Panc1 (cell line): ENCODE measurements around the gene CAPN10. TPM values are rescaled to one million over a fixed set of nuclear protein-coding genes. Genes with fewer than 3 reads are reported as not detected.

Experiments used
- ATAC-seq: fragments of 200-7000 bp; cut with Tn5 transposase; 2 replicates; pipeline ENCODE4 v1.9.1; 2020; ENCODE audit warnings: mild to moderate bottlenecking, moderate library complexity
- BruUV-seq: library from RNA; stranded (reverse); fragments of 400-500 nt; replicated peaks from 2 replicates; lab custom pipeline; 2021; lab: Mats Ljungman, UMichigan
- CTCF ChIA-PET: fragments of 300-600 bp; sonication (Branson Sonifier 250); formaldehyde crosslinking; loops from one replicate; lab custom pipeline; 2022; ENCODE audit warnings: antibody characterized with exemption; lab: Charles Lee
- POLR2A ChIA-PET: fragments of 300-600 bp; sonication (Branson Sonifier 250); formaldehyde crosslinking; loops from one replicate; lab custom pipeline; 2022; ENCODE audit warnings: antibody characterized with exemption; lab: Charles Lee
- DNase-seq: peaks from one replicate; pipeline ENCODE4 v3.0.0-alpha.2; 2010; ENCODE audit warnings: low read depth, low spot score
- H3K27ac ChIP-seq: 2 replicates; pipeline ENCODE4 v1.5.1; 2011; ENCODE audit warnings: mild to moderate bottlenecking, low read length, inconsistent platforms
- H3K27me3 ChIP-seq: fragments of 200-500 bp; sonication (Bioruptor generic); 2 replicates; pipeline ENCODE4 v1.6.0; 2014; ENCODE audit warnings: low read length, inconsistent platforms; ENCODE audit not compliant: control insufficient read depth, insufficient read depth
- H3K36me3 ChIP-seq: fragments of 200-500 bp; sonication (Bioruptor generic); 2 replicates; pipeline ENCODE4 v1.5.1; 2014; ENCODE audit warnings: inconsistent platforms, mild to moderate bottlenecking, low read length, moderate library complexity; ENCODE audit not compliant: control insufficient read depth, insufficient read depth
- H3K4me1 ChIP-seq: 2 replicates; pipeline ENCODE4 v1.5.1; 2011; ENCODE audit warnings: inconsistent platforms, mild to moderate bottlenecking, low read length, moderate library complexity; ENCODE audit not compliant: control insufficient read depth, insufficient read depth
- H3K4me3 ChIP-seq, 2 experiments: 2 replicates each; pipeline ENCODE4 v1.5.1; 2011 to 2012; ENCODE audit warnings: low read depth in 2 of 2, low read length in 2 of 2, mild to moderate bottlenecking in 2 of 2, inconsistent platforms in 1 of 2, moderate library complexity in 1 of 2
- H3K9me3 ChIP-seq: fragments of 200-500 bp; sonication (Bioruptor generic); 2 replicates; pipeline ENCODE4 v1.5.1; 2014; ENCODE audit warnings: low read depth, mild to moderate bottlenecking, inconsistent platforms, low read length, moderate library complexity; ENCODE audit not compliant: control insufficient read depth, insufficient read depth
- POLR2AphosphoS5 ChIP-seq: IDR thresholded peaks from 2 replicates; pipeline ENCODE4 v1.6.1; 2012; ENCODE audit warnings: mild to moderate bottlenecking, low read depth, low read length, moderate library complexity
- SIN3A ChIP-seq: IDR thresholded peaks from 2 replicates; pipeline ENCODE4 v1.6.1; 2012; ENCODE audit warnings: low read depth, mild to moderate bottlenecking, low read length, moderate library complexity, borderline replicate concordance; ENCODE audit not compliant: insufficient read depth
- TCF7L2 ChIP-seq: IDR thresholded peaks from 2 replicates; pipeline ENCODE4 v1.6.1; 2011; ENCODE audit warnings: mild to moderate bottlenecking, low read depth, low read length, inconsistent platforms
- in situ Hi-C: cut with HindIII; loops from 2 replicates; pipeline ENCODE4 v1.10.0; 2016; ENCODE audit warnings: low sequenced_read_pairs, low pct_unique_long_range_greater_than_20kb
- intact Hi-C: fragments of 100-400 bp; cut with micrococcal nuclease; formaldehyde crosslinking; loops from one replicate; pipeline ENCODE4 v1.10.0; 2022; ENCODE audit not compliant: unreplicated experiment
- total RNA-seq: library from RNA; stranded (reverse); gene quantifications from one replicate; pipeline ENCODE4 v1.2.1, GENCODE V29; 2021; ENCODE audit not compliant: unreplicated experiment
- TF ChIP-seq, protein P1 (sequence below), 2 experiments: IDR thresholded peaks; 2 replicates each; pipeline ENCODE4 v1.6.1; 2011 to 2012; ENCODE audit warnings: low read depth in 2 of 2, control low read depth in 1 of 2, low read length in 1 of 2, mild to moderate bottlenecking in 1 of 2, moderate library complexity in 1 of 2; ENCODE audit not compliant: insufficient read depth in 1 of 2
- TF ChIP-seq, protein P2 (sequence below): fragments of 450-650 bp; IDR thresholded peaks from 2 replicates; pipeline ENCODE4 v1.5.1; 2017; ENCODE audit warnings: mild to moderate bottlenecking

Gene CAPN10
- total RNA-seq, 1 experiment from 2014 or later: 38.6 TPM

DNA sequence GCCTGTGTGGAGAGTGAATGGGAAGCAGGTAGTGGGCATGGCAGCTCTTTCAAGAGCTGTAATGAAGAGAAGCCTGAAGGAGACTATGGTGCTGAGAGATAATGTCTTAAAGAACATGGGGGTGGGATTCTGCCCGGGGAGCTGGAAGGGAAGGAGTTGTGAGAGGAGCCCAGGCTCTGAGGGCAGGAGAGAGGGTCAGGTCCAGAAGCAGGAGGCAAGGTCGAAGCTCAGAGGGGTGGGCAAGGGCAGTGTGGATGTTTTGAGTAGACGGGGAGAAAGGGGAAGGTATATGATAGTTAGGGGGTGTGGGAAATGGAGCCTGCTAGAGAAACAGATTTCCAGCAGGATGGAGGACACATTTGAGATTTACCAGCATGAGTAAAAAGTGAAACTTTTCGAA, 2.1 kb downstream of the CAPN10 start:
- DNase-seq (no peak), ATAC-seq (no peak)
- TF ChIP-seq, protein P1, sequence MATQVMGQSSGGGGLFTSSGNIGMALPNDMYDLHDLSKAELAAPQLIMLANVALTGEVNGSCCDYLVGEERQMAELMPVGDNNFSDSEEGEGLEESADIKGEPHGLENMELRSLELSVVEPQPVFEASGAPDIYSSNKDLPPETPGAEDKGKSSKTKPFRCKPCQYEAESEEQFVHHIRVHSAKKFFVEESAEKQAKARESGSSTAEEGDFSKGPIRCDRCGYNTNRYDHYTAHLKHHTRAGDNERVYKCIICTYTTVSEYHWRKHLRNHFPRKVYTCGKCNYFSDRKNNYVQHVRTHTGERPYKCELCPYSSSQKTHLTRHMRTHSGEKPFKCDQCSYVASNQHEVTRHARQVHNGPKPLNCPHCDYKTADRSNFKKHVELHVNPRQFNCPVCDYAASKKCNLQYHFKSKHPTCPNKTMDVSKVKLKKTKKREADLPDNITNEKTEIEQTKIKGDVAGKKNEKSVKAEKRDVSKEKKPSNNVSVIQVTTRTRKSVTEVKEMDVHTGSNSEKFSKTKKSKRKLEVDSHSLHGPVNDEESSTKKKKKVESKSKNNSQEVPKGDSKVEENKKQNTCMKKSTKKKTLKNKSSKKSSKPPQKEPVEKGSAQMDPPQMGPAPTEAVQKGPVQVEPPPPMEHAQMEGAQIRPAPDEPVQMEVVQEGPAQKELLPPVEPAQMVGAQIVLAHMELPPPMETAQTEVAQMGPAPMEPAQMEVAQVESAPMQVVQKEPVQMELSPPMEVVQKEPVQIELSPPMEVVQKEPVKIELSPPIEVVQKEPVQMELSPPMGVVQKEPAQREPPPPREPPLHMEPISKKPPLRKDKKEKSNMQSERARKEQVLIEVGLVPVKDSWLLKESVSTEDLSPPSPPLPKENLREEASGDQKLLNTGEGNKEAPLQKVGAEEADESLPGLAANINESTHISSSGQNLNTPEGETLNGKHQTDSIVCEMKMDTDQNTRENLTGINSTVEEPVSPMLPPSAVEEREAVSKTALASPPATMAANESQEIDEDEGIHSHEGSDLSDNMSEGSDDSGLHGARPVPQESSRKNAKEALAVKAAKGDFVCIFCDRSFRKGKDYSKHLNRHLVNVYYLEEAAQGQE (IDR thresholded peaks at IDR 0.05; ENCODE audit: insufficient read depth in 1 of 2, low read depth in 2 of 2, low read length in 1 of 2): no peak
- TF ChIP-seq TCF7L2: no peak
- no peak for TF ChIP-seq POLR2AphosphoS5
- TF ChIP-seq SIN3A: no peak
- TF ChIP-seq, protein P2, sequence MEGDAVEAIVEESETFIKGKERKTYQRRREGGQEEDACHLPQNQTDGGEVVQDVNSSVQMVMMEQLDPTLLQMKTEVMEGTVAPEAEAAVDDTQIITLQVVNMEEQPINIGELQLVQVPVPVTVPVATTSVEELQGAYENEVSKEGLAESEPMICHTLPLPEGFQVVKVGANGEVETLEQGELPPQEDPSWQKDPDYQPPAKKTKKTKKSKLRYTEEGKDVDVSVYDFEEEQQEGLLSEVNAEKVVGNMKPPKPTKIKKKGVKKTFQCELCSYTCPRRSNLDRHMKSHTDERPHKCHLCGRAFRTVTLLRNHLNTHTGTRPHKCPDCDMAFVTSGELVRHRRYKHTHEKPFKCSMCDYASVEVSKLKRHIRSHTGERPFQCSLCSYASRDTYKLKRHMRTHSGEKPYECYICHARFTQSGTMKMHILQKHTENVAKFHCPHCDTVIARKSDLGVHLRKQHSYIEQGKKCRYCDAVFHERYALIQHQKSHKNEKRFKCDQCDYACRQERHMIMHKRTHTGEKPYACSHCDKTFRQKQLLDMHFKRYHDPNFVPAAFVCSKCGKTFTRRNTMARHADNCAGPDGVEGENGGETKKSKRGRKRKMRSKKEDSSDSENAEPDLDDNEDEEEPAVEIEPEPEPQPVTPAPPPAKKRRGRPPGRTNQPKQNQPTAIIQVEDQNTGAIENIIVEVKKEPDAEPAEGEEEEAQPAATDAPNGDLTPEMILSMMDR: no peak
- in situ Hi-C loops: no loop called here
- Histone ChIP-seq H3K4me3 (peak overlapping the region in 1 of 2 experiments; percentile 100; a peak in 1 of 4 replicates), H3K4me1 (peaks cover 25% of the 10 kb centered on the region), H3K27me3 (no peaks in the 10 kb centered on the region), H3K27ac (no peak overlapping the region), H3K36me3 (peaks cover 5% of the 10 kb centered on the region; the same call in 1 of the 2 replicates), H3K9me3 (no peaks in the 10 kb centered on the region)
- BruUV-seq: no TSS peak
- POLR2A ChIA-PET: interaction anchor here (0.7 kb wide), 1 partner anchor 133 kb away, joined by 3 read pairs; no protein-coding TSS in a partner anchor
- intact Hi-C loops: no loop called here
- CTCF ChIA-PET: no interaction called here

DNA sequence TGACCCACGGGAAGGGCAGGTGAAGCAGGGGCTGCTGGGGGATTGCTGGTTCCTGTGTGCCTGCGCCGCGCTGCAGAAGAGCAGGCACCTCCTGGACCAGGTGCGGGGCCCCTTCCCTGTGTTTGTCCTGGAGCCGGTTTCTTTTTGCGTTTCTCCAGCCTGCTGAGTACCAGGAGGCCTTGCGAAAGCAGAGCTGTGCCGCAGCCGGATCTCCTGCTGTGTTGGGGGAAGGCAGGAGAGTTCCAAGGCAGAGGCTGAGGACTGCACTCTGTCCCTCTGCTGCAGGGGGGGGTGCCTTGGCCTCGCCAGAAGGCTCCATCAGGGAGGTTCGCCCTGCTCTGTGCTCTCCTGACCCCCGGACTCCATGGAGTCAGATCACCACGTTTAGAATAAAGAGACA, 2.8 kb downstream of the CAPN10 start:
- TF ChIP-seq POLR2AphosphoS5 (no peak), TCF7L2 (no peak), SIN3A (no peak)
- TF ChIP-seq, protein P2: no peak
- TF ChIP-seq, protein P1 (IDR thresholded peaks at IDR 0.05; ENCODE audit: insufficient read depth in 1 of 2, low read depth in 2 of 2, low read length in 1 of 2): no peak
- ATAC-seq: no peak
- Histone ChIP-seq H3K27me3 (no peaks in the 10 kb centered on the region), H3K4me1 (peaks cover 24% of the 10 kb centered on the region), H3K36me3 (peaks cover 5% of the 10 kb centered on the region; the same call in 1 of the 2 replicates), H3K9me3 (no peaks in the 10 kb centered on the region), H3K27ac (no peak overlapping the region), H3K4me3 (no peak overlapping the region)
- CTCF ChIA-PET: no interaction called here
- no peak for DNase-seq
- intact Hi-C loops (no loop called here), in situ Hi-C loops (no loop called here)
- POLR2A ChIA-PET: no interaction called here
- no TSS peak for BruUV-seq
